Choroid plexus epithelial cell (primary cell): Measurements from ENCODE around the gene SEL1L.

ENCODE experiments used
- DNase-seq: peaks from one replicate; pipeline ENCODE4 v3.0.0-alpha.2; 2010; ENCODE audit warnings: low read depth
- H3K4me3 ChIP-seq: 2 replicates; pipeline ENCODE4 v1.5.1; 2011; ENCODE audit warnings: low read depth, mild to moderate bottlenecking, control low read depth, low read length, moderate library complexity
- TF ChIP-seq, protein P1 (sequence below): conservative IDR thresholded peaks from 2 replicates; pipeline ENCODE4 v1.5.1; 2011; ENCODE audit warnings: low read depth, mild to moderate bottlenecking, control low read depth, inconsistent platforms, low read length, moderate library complexity

SEL1L gene

DNA sequence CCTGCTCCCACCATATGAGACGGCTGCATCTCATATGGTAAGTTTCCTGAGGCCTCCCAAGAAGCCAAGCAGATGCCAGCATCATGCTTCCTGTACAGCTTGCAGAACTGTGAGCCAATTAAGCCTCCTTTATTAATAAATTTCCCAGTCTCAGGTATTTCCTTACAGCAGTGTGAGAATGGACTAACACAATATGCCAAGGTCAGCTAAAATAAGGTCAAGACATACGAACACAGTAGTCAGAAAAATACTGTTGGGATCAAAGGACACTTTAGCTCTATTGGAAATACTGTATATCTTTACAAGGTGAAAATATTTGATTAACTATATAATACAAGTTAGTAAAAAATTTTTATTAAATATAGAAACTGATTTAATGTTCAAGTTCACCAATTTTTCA, 28.8 kb downstream of the SEL1L start:
- no peak overlapping the region for H3K4me3 ChIP-seq
- TF ChIP-seq, protein P1, sequence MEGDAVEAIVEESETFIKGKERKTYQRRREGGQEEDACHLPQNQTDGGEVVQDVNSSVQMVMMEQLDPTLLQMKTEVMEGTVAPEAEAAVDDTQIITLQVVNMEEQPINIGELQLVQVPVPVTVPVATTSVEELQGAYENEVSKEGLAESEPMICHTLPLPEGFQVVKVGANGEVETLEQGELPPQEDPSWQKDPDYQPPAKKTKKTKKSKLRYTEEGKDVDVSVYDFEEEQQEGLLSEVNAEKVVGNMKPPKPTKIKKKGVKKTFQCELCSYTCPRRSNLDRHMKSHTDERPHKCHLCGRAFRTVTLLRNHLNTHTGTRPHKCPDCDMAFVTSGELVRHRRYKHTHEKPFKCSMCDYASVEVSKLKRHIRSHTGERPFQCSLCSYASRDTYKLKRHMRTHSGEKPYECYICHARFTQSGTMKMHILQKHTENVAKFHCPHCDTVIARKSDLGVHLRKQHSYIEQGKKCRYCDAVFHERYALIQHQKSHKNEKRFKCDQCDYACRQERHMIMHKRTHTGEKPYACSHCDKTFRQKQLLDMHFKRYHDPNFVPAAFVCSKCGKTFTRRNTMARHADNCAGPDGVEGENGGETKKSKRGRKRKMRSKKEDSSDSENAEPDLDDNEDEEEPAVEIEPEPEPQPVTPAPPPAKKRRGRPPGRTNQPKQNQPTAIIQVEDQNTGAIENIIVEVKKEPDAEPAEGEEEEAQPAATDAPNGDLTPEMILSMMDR: no peak
- no peak for DNase-seq

DNA sequence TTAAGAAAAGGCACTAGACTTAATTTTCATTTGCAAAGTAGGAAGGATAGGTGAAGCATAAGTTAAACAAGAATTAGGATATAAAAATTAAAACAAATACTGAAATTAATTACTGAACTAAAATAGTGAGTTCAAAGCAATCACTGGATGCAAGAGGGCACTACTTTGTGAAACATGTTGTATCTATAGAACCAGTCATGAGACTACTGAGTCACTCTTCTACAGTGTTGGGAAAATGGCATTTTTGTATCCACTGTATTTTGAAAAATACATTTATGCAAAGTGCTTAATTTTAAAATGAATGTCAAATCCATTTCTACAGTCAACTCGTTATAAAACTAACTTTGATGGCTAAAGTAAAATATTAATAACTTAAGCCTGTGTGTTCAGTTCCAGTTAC, 47.9 kb downstream of the SEL1L start:
- H3K4me3 ChIP-seq: no peak overlapping the region
- TF ChIP-seq, protein P1: no peak
- no peak for DNase-seq

DNA sequence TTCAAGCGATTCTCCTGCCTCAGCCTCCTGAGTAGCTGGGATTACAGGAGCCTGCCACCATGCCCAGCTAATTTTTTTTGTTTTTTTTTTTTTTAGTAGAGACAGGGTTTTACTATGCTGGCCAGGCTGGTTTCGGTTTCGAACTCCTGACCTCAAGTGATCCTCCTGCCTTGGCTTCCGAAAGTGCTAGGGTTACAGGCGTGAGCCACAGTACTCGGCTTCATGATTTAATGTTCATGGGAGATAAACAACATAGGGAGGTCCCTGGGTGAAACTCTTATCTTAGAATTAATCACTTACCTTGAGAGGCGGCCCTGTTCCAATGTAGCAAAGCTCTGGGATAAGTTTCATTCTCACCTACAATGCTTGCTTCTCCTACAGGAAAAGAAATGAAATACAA, 48.3 kb downstream of the SEL1L start:
- H3K4me3 ChIP-seq: no peak overlapping the region
- TF ChIP-seq, protein P1: no peak
- no peak for DNase-seq

DNA sequence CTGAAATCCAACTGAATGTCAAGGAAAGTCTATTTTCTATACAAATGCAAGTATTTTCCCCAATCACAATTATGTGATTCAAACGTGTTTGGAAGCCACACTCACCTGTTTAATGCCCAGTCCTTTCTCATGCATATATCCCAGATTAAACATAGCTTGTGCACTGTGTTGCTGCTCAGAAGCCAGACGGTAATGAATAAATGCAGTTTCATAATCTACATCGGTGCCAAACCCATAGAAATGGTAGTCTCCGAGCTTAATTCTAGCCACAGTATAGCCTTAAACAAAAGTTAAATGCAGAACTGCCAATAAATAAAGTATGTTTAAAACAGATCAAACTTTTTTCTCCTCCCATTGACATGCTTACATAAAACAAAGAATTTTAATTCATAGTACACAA, 49.5 kb downstream of the SEL1L start:
- no peak overlapping the region for H3K4me3 ChIP-seq
- TF ChIP-seq, protein P1: no peak
- no peak for DNase-seq

DNA sequence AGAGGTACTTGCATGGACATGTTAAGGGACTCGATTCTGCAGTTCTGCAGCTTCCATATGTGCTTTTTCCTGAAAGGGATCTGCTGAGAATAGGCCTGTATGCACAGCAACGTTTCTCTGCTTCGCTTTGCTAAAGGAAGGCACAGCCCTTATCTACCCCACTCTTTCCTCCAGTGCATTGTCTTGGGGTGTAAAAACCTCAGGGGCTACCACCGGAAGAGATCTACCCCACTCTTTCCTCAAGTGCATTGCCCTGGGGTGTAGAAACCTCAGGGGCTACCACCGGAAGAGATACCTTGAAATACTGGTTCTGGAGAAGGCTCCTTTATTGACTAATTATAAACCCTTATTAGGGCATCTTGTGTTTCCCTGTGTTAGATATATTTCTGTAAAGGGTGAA, 52.9 kb downstream of the SEL1L start:
- no peak for DNase-seq
- TF ChIP-seq, protein P1: no peak
- no peak overlapping the region for H3K4me3 ChIP-seq

DNA sequence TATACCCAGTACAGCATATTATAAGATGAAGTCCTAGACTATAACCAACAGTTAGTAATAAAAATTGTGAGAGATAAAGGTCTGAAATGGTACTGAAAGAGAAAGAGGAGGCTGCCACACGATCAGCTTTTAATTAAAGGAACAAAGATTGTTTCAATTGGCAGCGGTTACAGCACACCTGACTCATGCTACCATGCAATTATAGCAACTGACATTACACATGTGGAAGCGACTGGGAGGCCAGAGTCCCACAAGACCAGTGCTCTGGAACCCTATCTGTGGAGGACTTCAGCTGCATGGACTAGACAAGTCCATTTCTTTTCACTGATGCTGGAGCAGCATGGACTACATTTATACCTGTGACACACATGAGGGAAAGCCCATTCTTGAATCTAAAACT, 55.2 kb downstream of the SEL1L start:
- H3K4me3 ChIP-seq: no peak overlapping the region
- TF ChIP-seq, protein P1: no peak
- no peak for DNase-seq

DNA sequence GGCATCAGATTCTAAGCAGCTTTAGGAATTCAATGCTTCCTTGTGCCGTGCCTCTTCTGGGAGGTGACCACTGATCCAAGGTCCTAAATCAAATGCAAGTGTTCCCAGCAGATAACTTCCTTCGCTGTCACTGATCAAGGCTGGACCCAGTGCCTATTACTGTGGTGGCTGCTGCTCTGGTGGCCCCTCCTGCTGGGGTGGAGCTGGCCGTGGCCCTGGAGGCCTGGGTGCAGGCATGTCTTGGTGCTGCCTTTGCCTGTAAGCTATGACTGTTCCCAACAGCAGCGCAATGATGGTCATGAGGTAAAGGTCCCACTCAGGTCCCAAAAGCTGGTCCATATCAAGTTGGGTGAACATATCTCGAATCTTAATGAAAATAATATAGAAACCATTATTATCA, 56.8 kb downstream of the SEL1L start:
- TF ChIP-seq, protein P1: no peak

More for the DNA sequence above, 56.8 kb downstream of the SEL1L start:
- DNase-seq: no peak
- H3K4me3 ChIP-seq: no peak overlapping the region
